Panc1 (cell line): ENCODE results near the gene NSD2.
"Not testable (repeated sequence)": the region's sequence is repeated elsewhere in the genome, so short reads cannot be mapped to it uniquely, and the experiment has no call there.

Experiments used
- POLR2AphosphoS5 ChIP-seq: IDR thresholded peaks from 2 replicates; pipeline ENCODE4 v1.6.1; 2012; ENCODE audit warnings: mild to moderate bottlenecking, low read depth, low read length, moderate library complexity
- SIN3A ChIP-seq: IDR thresholded peaks from 2 replicates; pipeline ENCODE4 v1.6.1; 2012; ENCODE audit warnings: low read depth, mild to moderate bottlenecking, low read length, moderate library complexity, borderline replicate concordance; ENCODE audit not compliant: insufficient read depth
- TF ChIP-seq, protein P1 (sequence below): fragments of 450-650 bp; IDR thresholded peaks from 2 replicates; pipeline ENCODE4 v1.5.1; 2017; ENCODE audit warnings: mild to moderate bottlenecking

- TF ChIP-seq SIN3A, POLR2AphosphoS5: not testable (repeated sequence)
- TF ChIP-seq, protein P1, sequence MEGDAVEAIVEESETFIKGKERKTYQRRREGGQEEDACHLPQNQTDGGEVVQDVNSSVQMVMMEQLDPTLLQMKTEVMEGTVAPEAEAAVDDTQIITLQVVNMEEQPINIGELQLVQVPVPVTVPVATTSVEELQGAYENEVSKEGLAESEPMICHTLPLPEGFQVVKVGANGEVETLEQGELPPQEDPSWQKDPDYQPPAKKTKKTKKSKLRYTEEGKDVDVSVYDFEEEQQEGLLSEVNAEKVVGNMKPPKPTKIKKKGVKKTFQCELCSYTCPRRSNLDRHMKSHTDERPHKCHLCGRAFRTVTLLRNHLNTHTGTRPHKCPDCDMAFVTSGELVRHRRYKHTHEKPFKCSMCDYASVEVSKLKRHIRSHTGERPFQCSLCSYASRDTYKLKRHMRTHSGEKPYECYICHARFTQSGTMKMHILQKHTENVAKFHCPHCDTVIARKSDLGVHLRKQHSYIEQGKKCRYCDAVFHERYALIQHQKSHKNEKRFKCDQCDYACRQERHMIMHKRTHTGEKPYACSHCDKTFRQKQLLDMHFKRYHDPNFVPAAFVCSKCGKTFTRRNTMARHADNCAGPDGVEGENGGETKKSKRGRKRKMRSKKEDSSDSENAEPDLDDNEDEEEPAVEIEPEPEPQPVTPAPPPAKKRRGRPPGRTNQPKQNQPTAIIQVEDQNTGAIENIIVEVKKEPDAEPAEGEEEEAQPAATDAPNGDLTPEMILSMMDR, result not testable (repeated sequence)
Observed at GRCh38 chr4:2027120-2027519, 155.9 kb downstream of the NSD2 start.
